ENCODE measurements around the gene NTSR2. TPM values are rescaled to one million over a fixed set of nuclear protein-coding genes. Genes with fewer than 3 reads are reported as not detected.

NTSR2 gene
- total RNA-seq, 6 experiments from 2014 or later, result not detected

DNA sequence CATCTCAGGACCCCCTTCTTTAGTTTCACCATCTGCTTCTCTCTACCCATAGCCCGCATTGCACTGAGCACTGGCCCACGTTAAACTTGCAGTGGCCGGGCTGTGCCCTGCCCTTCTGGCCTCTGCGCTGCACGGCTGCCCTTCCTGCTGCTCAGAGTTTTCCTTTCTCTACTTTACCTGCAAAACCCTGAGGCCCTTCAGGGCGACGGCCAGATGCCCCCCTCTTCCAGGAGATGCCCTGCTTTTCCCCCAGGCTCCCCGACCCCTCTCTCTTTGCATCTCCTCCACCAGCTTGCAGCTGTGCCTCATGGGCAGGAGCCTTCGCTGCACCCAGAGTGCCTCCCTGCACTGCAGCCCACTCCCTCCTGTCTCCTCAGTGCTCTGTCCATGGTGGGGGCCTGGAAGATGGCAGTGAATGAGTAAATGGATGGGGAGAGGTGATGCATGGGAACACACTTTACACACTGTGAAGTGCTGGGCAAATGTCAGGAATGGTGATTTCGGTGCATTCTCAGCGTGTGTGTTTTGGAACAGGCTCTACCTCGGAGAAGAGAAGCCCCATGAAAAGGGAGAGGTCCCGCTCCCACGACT lies 53.8 kb downstream of the NTSR2 start:
- H3K4me3 Mint-ChIP-seq, result no peak overlapping the region
- no peak for TF ChIP-seq CTCF (IDR thresholded peaks at IDR 0.05)
- peaks cover 6% of the 10 kb centered on the region for H3K4me1 Mint-ChIP-seq (ENCODE audit: low read depth)
- peaks cover 49% of the 10 kb centered on the region for H3K27me3 Mint-ChIP-seq (ENCODE audit: insufficient read depth)
- H3K9me3 Mint-ChIP-seq, result no peaks in the 10 kb centered on the region
- no peaks in the 10 kb centered on the region for H3K36me3 Mint-ChIP-seq (ENCODE audit: low read depth)
- H3K27ac Mint-ChIP-seq, result no peak overlapping the region
- no peak for DNase-seq

- no peak for DNase-seq
- H3K27me3 Mint-ChIP-seq (ENCODE audit: insufficient read depth), result peaks cover 45% of the 10 kb centered on the region
- no peaks in the 10 kb centered on the region for H3K36me3 Mint-ChIP-seq (ENCODE audit: low read depth)
- no peak overlapping the region for H3K4me3 Mint-ChIP-seq
- H3K4me1 Mint-ChIP-seq (ENCODE audit: low read depth), result peaks cover 6% of the 10 kb centered on the region
- TF ChIP-seq CTCF (IDR thresholded peaks at IDR 0.05), result no peak
- H3K27ac Mint-ChIP-seq, result no peak overlapping the region
- H3K9me3 Mint-ChIP-seq, result no peaks in the 10 kb centered on the region
Observed at GRCh38 chr2:11615209-11615608, 54.8 kb downstream of the NTSR2 start.

DNA sequence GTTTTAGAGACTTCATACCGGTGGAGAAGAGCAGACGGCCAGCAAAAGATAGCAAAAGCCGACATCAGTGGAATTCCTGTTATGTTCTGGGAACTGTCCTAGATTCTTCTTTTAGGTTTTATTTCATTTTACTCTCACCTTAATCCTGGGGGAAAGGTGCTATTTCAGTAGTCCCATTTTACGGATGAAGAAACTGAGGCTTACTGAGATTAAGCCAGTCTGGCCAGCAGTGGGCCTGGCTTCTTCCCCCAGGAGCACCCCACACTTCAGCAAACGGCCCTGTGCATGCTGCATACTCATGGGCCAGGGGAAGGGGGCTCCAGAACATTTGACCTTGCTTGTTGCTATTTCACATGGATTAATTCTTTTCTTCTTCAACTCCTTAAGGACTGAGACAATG lies 56.7 kb downstream of the NTSR2 start:
- no peaks in the 10 kb centered on the region for H3K36me3 Mint-ChIP-seq (ENCODE audit: low read depth)
- H3K9me3 Mint-ChIP-seq, result no peaks in the 10 kb centered on the region
- DNase-seq, result no peak
- TF ChIP-seq CTCF (IDR thresholded peaks at IDR 0.05), result no peak
- H3K27ac Mint-ChIP-seq, result no peak overlapping the region
- H3K27me3 Mint-ChIP-seq (ENCODE audit: insufficient read depth), result peaks cover 44% of the 10 kb centered on the region
- peaks cover 6% of the 10 kb centered on the region for H3K4me1 Mint-ChIP-seq (ENCODE audit: low read depth)
- H3K4me3 Mint-ChIP-seq, result no peak overlapping the region

- Mint-ChIP-seq H3K27ac (no peak overlapping the region), H3K27me3 (ENCODE audit: insufficient read depth) (peaks cover 47% of the 10 kb centered on the region), H3K4me1 (ENCODE audit: low read depth) (peaks cover 6% of the 10 kb centered on the region), H3K4me3 (no peak overlapping the region), H3K9me3 (no peaks in the 10 kb centered on the region), H3K36me3 (ENCODE audit: low read depth) (no peaks in the 10 kb centered on the region)
- no peak for DNase-seq
- no peak for TF ChIP-seq CTCF (IDR thresholded peaks at IDR 0.05)
Observed at GRCh38 chr2:11612553-11613215, 57.3 kb downstream of the NTSR2 start.

DNA sequence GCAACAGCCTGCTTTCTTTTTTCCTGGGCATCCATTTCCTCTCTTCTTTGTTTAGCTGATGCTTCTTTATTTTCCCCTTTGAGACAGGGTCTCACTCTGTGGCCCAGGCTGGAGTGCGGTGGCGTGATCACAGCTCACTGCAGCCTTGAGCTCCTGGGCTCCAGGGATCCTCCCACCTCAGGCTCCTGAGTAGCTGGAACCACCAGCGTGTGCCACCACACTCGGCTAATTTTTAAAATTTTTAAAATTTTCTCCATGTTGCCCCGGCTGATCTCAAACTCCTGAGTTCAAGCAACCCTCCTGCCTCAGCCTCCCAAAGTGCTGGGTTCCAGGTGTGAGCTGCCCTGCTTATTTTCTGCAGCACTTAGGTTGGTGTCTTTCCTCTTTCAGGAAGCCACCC lies 58.7 kb downstream of the NTSR2 start:
- no peak for TF ChIP-seq CTCF (IDR thresholded peaks at IDR 0.05)
- Mint-ChIP-seq H3K9me3 (no peaks in the 10 kb centered on the region), H3K27ac (no peak overlapping the region), H3K27me3 (ENCODE audit: insufficient read depth) (peaks cover 37% of the 10 kb centered on the region), H3K4me3 (no peak overlapping the region), H3K36me3 (ENCODE audit: low read depth) (no peaks in the 10 kb centered on the region), H3K4me1 (ENCODE audit: low read depth) (peaks cover 6% of the 10 kb centered on the region)
- DNase-seq, result no peak

All from HFFc6 (cell line).